IMR-90 (cell line): Measurements from ENCODE around the gene RUNX1. TPM values are rescaled to one million over a fixed set of nuclear protein-coding genes. Genes with fewer than 3 reads are reported as not detected.

ENCODE experiments used
- ATAC-seq: fragments of 200-7000 bp; cut with Tn5 transposase; 2 replicates; pipeline ENCODE4 v1.9.1; 2020; ENCODE audit warnings: low read depth, mild to moderate bottlenecking, moderate library complexity
- BruUV-seq: library from RNA; stranded (reverse); fragments of 400-500 nt; replicated peaks from 2 replicates; lab custom pipeline; 2021; lab: Mats Ljungman, UMichigan
- CTCF ChIA-PET: fragments of 300-600 bp; formaldehyde crosslinking; extraction: SDS; loops from one replicate; lab custom pipeline; 2021; ENCODE audit warnings: antibody characterized with exemption; lab: Yijun Ruan, JAX
- POLR2A ChIA-PET: fragments of 300-600 bp; sonication (Branson Sonifier 250); formaldehyde crosslinking; loops from one replicate; lab custom pipeline; 2022; ENCODE audit warnings: antibody characterized with exemption; ENCODE audit not compliant: unreplicated experiment; lab: Charles Lee
- DNase-seq: peaks from one replicate; pipeline ENCODE4 v3.0.0; 2013
- H2AFZ ChIP-seq: replicated peaks from 2 replicates; pipeline ENCODE3; 2013; ENCODE audit warnings: low read length, mild to moderate bottlenecking; ENCODE audit not compliant: poor library complexity
- H2AK5ac ChIP-seq: 2 replicates; pipeline ENCODE4 v1.6.1; 2013; ENCODE audit warnings: low read depth, low read length, inconsistent platforms
- H2AK9ac ChIP-seq: replicated peaks from 2 replicates; pipeline ENCODE3; 2013; ENCODE audit warnings: mild to moderate bottlenecking, low read depth, low read length, moderate library complexity; ENCODE audit not compliant: poor library complexity
- H2BK120ac ChIP-seq: 2 replicates; pipeline ENCODE4 v1.6.1; 2013; ENCODE audit warnings: low read depth, low read length, inconsistent platforms
- H2BK15ac ChIP-seq: 3 replicates; pipeline ENCODE4 v1.6.1; 2013; ENCODE audit warnings: low read depth, low read length, inconsistent platforms
- H2BK20ac ChIP-seq: 2 replicates; pipeline ENCODE4 v1.6.1; 2013; ENCODE audit warnings: low read depth, mild to moderate bottlenecking, inconsistent platforms, low read length, moderate library complexity
- H2BK5ac ChIP-seq: 2 replicates; pipeline ENCODE4 v1.6.1; 2013; ENCODE audit warnings: mild to moderate bottlenecking, low read depth, low read length, inconsistent platforms; ENCODE audit not compliant: poor library complexity, severe bottlenecking
- H3K14ac ChIP-seq: replicated peaks from 2 replicates; pipeline ENCODE4 v1.6.1; 2013; ENCODE audit warnings: low read depth, low read length, inconsistent platforms
- H3K18ac ChIP-seq: 2 replicates; pipeline ENCODE4 v1.6.1; 2013; ENCODE audit warnings: low read depth, low read length, control low read depth
- H3K23ac ChIP-seq: 2 replicates; pipeline ENCODE4 v1.6.1; 2013; ENCODE audit warnings: low read depth, low read length, inconsistent platforms
- H3K27ac ChIP-seq: 2 replicates; pipeline ENCODE4 v1.5.1; 2013; ENCODE audit warnings: mild to moderate bottlenecking, control low read depth, low read length; ENCODE audit not compliant: insufficient read depth
- H3K27me3 ChIP-seq: 2 replicates; pipeline ENCODE4 v1.6.1; 2013; ENCODE audit warnings: low read length; ENCODE audit not compliant: control insufficient read depth, insufficient read depth
- H3K36me3 ChIP-seq: 2 replicates; pipeline ENCODE4 v1.6.1; 2013; ENCODE audit warnings: low read length, mixed read lengths; ENCODE audit not compliant: control insufficient read depth, insufficient read depth
- H3K4ac ChIP-seq: 2 replicates; pipeline ENCODE4 v1.6.1; 2013; ENCODE audit warnings: low read depth, low read length, inconsistent platforms
- H3K4me1 ChIP-seq: 2 replicates; pipeline ENCODE4 v1.6.1; 2013; ENCODE audit warnings: low read length, mixed read lengths; ENCODE audit not compliant: control insufficient read depth, insufficient read depth
- H3K4me2 ChIP-seq: 2 replicates; pipeline ENCODE4 v1.6.1; 2013; ENCODE audit warnings: low read depth, mild to moderate bottlenecking, control low read depth, low read length, moderate library complexity
- H3K4me3 ChIP-seq: 2 replicates; pipeline ENCODE4 v1.5.1; 2013; ENCODE audit warnings: low read depth, mild to moderate bottlenecking, control low read depth, low read length, moderate library complexity; ENCODE audit not compliant: insufficient read depth
- H3K56ac ChIP-seq: 2 replicates; pipeline ENCODE4 v1.6.1; 2013; ENCODE audit warnings: low read length, inconsistent platforms; ENCODE audit not compliant: insufficient read depth; ENCODE audit errors: extremely low read depth
- H3K79me1 ChIP-seq, 2 experiments: 2 replicates each; pipeline ENCODE4 v1.6.1; 2013; ENCODE audit warnings: low read length in 2 of 2, inconsistent platforms in 1 of 2, low read depth in 1 of 2
- H3K9ac ChIP-seq: 2 replicates; pipeline ENCODE4 v1.6.1; 2013; ENCODE audit warnings: low read depth, low read length, control low read depth
- H3K9me1 ChIP-seq: 2 replicates; pipeline ENCODE4 v1.6.1; 2013; ENCODE audit warnings: low read length, inconsistent platforms; ENCODE audit not compliant: insufficient read depth
- H3K9me3 ChIP-seq: 2 replicates; pipeline ENCODE4 v1.6.1; 2013; ENCODE audit warnings: low read length; ENCODE audit not compliant: control insufficient read depth, insufficient read depth
- H4K20me1 ChIP-seq: 2 replicates; pipeline ENCODE4 v1.6.1; 2013; ENCODE audit warnings: low read length, inconsistent platforms; ENCODE audit not compliant: insufficient read depth
- H4K5ac ChIP-seq: 2 replicates; pipeline ENCODE4 v1.6.1; 2013; ENCODE audit warnings: mild to moderate bottlenecking, low read depth, low read length, control low read depth
- H4K8ac ChIP-seq, 2 experiments: 2 replicates each; pipeline ENCODE4 v1.6.1; 2013; ENCODE audit warnings: low read depth in 2 of 2, low read length in 2 of 2, control low read depth in 1 of 2, inconsistent platforms in 1 of 2
- H4K91ac ChIP-seq: 2 replicates; pipeline ENCODE4 v1.6.1; 2013; ENCODE audit warnings: low read depth, low read length, inconsistent platforms; ENCODE audit not compliant: insufficient read depth
- BHLHE40 ChIP-seq: fragments of 150-350 bp; IDR thresholded peaks from 2 replicates; pipeline ENCODE4 v1.6.1; 2016; ENCODE audit warnings: mild to moderate bottlenecking, low read depth, low read length
- CEBPB ChIP-seq: IDR thresholded peaks from 2 replicates; pipeline ENCODE4 v1.6.1; 2012; ENCODE audit warnings: low read depth, low read length, improper control_type of control experiment
- CHD1 ChIP-seq: IDR thresholded peaks from 2 replicates; pipeline ENCODE4 v1.6.1; 2012; ENCODE audit warnings: low read depth, low read length, improper control_type of control experiment
- CTCF ChIP-seq: conservative IDR thresholded peaks from 2 replicates; pipeline ENCODE4 v1.5.1; 2012; ENCODE audit warnings: mild to moderate bottlenecking, low read depth, low read length, improper control_type of control experiment
- ELK1 ChIP-seq: fragments of 150-350 bp; IDR thresholded peaks from 2 replicates; pipeline ENCODE4 v1.6.1; 2016; ENCODE audit warnings: low read depth, mild to moderate bottlenecking, low read length, moderate library complexity, borderline replicate concordance
- FOS ChIP-seq: fragments of 150-350 bp; IDR thresholded peaks from 2 replicates; pipeline ENCODE4 v1.6.1; 2016; ENCODE audit warnings: low read depth, low read length
- MAZ ChIP-seq: IDR thresholded peaks from 2 replicates; pipeline ENCODE4 v1.6.1; 2012; ENCODE audit warnings: low read depth, mild to moderate bottlenecking, low read length, improper control_type of control experiment, moderate library complexity, borderline replicate concordance
- MXI1 ChIP-seq: IDR thresholded peaks from 2 replicates; pipeline ENCODE4 v1.6.1; 2012; ENCODE audit warnings: low read depth, mild to moderate bottlenecking, low read length, moderate library complexity, borderline replicate concordance
- NFE2L2 ChIP-seq: fragments of 150-350 bp; IDR thresholded peaks from 2 replicates; pipeline ENCODE4 v1.6.1; 2016; ENCODE audit warnings: low read depth, mild to moderate bottlenecking, low read length
- POLR2A ChIP-seq: IDR thresholded peaks from 2 replicates; pipeline ENCODE4 v1.6.1; 2012; ENCODE audit warnings: mild to moderate bottlenecking, low read depth, low read length
- RAD21 ChIP-seq: IDR thresholded peaks from 2 replicates; pipeline ENCODE4 v1.6.1; 2012; ENCODE audit warnings: low read length, improper control_type of control experiment
- RCOR1 ChIP-seq: IDR thresholded peaks from 2 replicates; pipeline ENCODE4 v1.6.1; 2012; ENCODE audit warnings: mild to moderate bottlenecking, low read length, improper control_type of control experiment; ENCODE audit not compliant: insufficient replicate concordance
- SMC3 ChIP-seq: fragments of 150-350 bp; IDR thresholded peaks from 2 replicates; pipeline ENCODE4 v1.6.1; 2016; ENCODE audit warnings: low read depth, mild to moderate bottlenecking, antibody characterized with exemption, low read length, moderate library complexity
- USF2 ChIP-seq: fragments of 150-350 bp; IDR thresholded peaks from 2 replicates; pipeline ENCODE4 v1.6.1; 2017; ENCODE audit warnings: mild to moderate bottlenecking, antibody characterized with exemption, low read length, low read depth
- WGBS, 2 experiments: methylation state at CpG; one replicate each; pipeline versions ENCODE4 v1.1.5 to v1.1.7; 2013; ENCODE audit warnings: missing lambda C conversion rate in 2 of 2; ENCODE audit not compliant: insufficient read length in 1 of 2; ENCODE audit errors: extremely low coverage in 2 of 2; 5-methylcytosine and 5-hydroxymethylcytosine counted together
- dilution Hi-C: fragments of 300-500 bp; cut with HindIII; formaldehyde crosslinking; loops from one replicate; pipeline ENCODE4 v1.14.3; 2018; ENCODE audit warnings: low sequenced_read_pairs; ENCODE audit not compliant: unreplicated experiment
- in situ Hi-C: fragments of 300-500 bp; cut with MboI; formaldehyde crosslinking; loops from 3 replicates; pipeline ENCODE4 v1.14.3; 2019; ENCODE audit warnings: low sequenced_read_pairs, inconsistent platforms, mixed read lengths
- intact Hi-C: fragments of 100-400 bp; cut with micrococcal nuclease; formaldehyde crosslinking; loops from 2 replicates; pipeline ENCODE4 v1.10.0; 2022
- polyA plus RNA-seq, 3 experiments: library from polyadenylated mRNA; depleted of rRNA; stranded (reverse); fragments of >200 nt; gene quantifications; 2 replicates each; pipeline ENCODE4 v1.2.3, GENCODE V29; 2012; ENCODE audit warnings: low replicate concordance in 1 of 3
- total RNA-seq: library from RNA; depleted of rRNA; stranded (reverse); fragments of >200 nt; gene quantifications from 2 replicates; pipeline ENCODE4 v1.2.3, GENCODE V29; 2012

Gene RUNX1
- total and polyA plus RNA-seq, 2 of the 4 experiments (the other 2 are of a cell fraction) = 34.5 to 56.5 TPM

- Histone ChIP-seq H2BK20ac (no peak overlapping the region), H2AK5ac (0 out of 2 replicates have a peak overlapping the region, but pooled peaks have one; percentile 35), H3K36me3 (no peaks in the 10 kb centered on the region), H2AFZ (no peak overlapping the region), H3K4me1 (no peaks in the 10 kb centered on the region), H3K79me1 (peaks cover 0 to 3% of the 10 kb centered on the region in 2 experiments; a peak in 1 of 4 replicates), H3K18ac (no peak overlapping the region), H3K9me3 (no peaks in the 10 kb centered on the region), H2BK15ac (no peak overlapping the region), H4K20me1 (no peaks in the 10 kb centered on the region), H3K14ac (0 out of 2 replicates have a peak overlapping the region, but pooled peaks have one; percentile 44), H2BK120ac (no peak overlapping the region), H3K4me3 (no peak overlapping the region), H3K9ac (no peak overlapping the region), H3K4ac (no peak overlapping the region; the same call in 1 of the 2 replicates), H3K27me3 (no peaks in the 10 kb centered on the region), H4K5ac (no peak overlapping the region), H3K23ac (no peak overlapping the region), H3K9me1 (peaks cover 7% of the 10 kb centered on the region), H4K91ac (no peak overlapping the region), H3K56ac (no peak overlapping the region), H4K8ac (no peak overlapping the region), H2BK5ac (no peak overlapping the region), H3K27ac (no peak overlapping the region), H3K4me2 (no peak overlapping the region), H2AK9ac (no peak overlapping the region)
- no peak for DNase-seq
- POLR2A ChIA-PET = interaction anchor here (0.6 kb wide), 1 partner anchor 1396 kb away, joined by 3 read pairs; no protein-coding TSS in a partner anchor
- intact Hi-C loops (no loop called here), in situ Hi-C loops (no loop called here), dilution Hi-C loops (no loop called here)
- ATAC-seq = no peak
- 100% methylated on average over 2 of the region's 11 CpGs; no CpG with 5 or more reads in 1 of the 2 experiments for WGBS, 2 experiments
- CTCF ChIA-PET = interaction anchor here (0.5 kb wide), 1 partner anchor 252 kb away, joined by 4 read pairs; no protein-coding TSS in a partner anchor
- no peak for TF ChIP-seq NFE2L2
- TF ChIP-seq CEBPB = no peak
- no peak for TF ChIP-seq MXI1
- no peak for TF ChIP-seq SMC3
- TF ChIP-seq CHD1 = no peak
- no peak for TF ChIP-seq POLR2A
- TF ChIP-seq RCOR1 = no peak
- TF ChIP-seq FOS = no peak
- no peak for TF ChIP-seq USF2
- TF ChIP-seq RAD21 = no peak
- TF ChIP-seq ELK1 = no peak
- TF ChIP-seq MAZ = no peak
- no peak for TF ChIP-seq CTCF
- no peak for TF ChIP-seq BHLHE40
- BruUV-seq = no TSS peak
Measured at GRCh38 chr21:35036465-35037383, 12.4 kb downstream of the RUNX1 start.
